Endothelial cell of umbilical vein (primary cell): Measurements from ENCODE around the gene LTBP1. TPM values are rescaled to one million over a fixed set of nuclear protein-coding genes. Genes with fewer than 3 reads are reported as not detected.

Experiments
- BruUV-seq: library from RNA; stranded (reverse); fragments of 400-500 nt; replicated peaks from 2 replicates; lab custom pipeline; 2021; lab: Mats Ljungman, UMichigan
- CTCF ChIA-PET: fragments of 300-600, 350-600 bp; sonication (Branson Sonifier 250); formaldehyde crosslinking; loops from one replicate; lab custom pipeline; 2021; ENCODE audit warnings: antibody characterized with exemption, inconsistent platforms; lab: Charles Lee
- POLR2A ChIA-PET: fragments of 300-600, 350-600 bp; sonication (Branson Sonifier 250); formaldehyde crosslinking; loops from one replicate; lab custom pipeline; 2021; ENCODE audit warnings: antibody characterized with exemption, inconsistent platforms; lab: Charles Lee
- DNase-seq: peaks from one replicate; pipeline ENCODE4 v3.0.0-alpha.2; 2011; ENCODE audit warnings: low read depth, low spot score
- FAIRE-seq: peaks from 2 replicates; lab custom pipeline; 2011; peaks lifted over from hg19 to GRCh38; lab: Jason Lieb, UNC
- H2AFZ ChIP-seq: 2 replicates; pipeline ENCODE4 v1.6.0; 2012; ENCODE audit warnings: low read depth, low read length, control low read depth, inconsistent platforms
- H3K27ac ChIP-seq: 2 replicates; pipeline ENCODE4 v1.5.1; 2011; ENCODE audit warnings: low read depth, mild to moderate bottlenecking, control low read depth, low read length, moderate library complexity; ENCODE audit not compliant: insufficient read depth
- H3K27me3 ChIP-seq, 2 experiments: 2 replicates each; pipeline versions ENCODE4 v1.6.0 to v1.6.1; 2011; ENCODE audit warnings: low read length in 2 of 2, mixed read lengths in 1 of 2; ENCODE audit not compliant: control insufficient read depth in 2 of 2, insufficient read depth in 2 of 2
- H3K36me3 ChIP-seq, 2 experiments: 2 replicates in 1 of 2; 3 replicates in 1 of 2; pipeline ENCODE4 v1.5.1; 2011; ENCODE audit warnings: low read length in 2 of 2, mild to moderate bottlenecking in 1 of 2, moderate library complexity in 1 of 2; ENCODE audit not compliant: control insufficient read depth in 2 of 2, insufficient read depth in 2 of 2; ENCODE audit errors: extremely low read depth in 1 of 2
- H3K4me1 ChIP-seq: 3 replicates; pipeline ENCODE4 v1.5.1; 2011; ENCODE audit warnings: mild to moderate bottlenecking, low read length; ENCODE audit not compliant: control insufficient read depth, insufficient read depth; ENCODE audit errors: extremely low read depth
- H3K4me2 ChIP-seq: 2 replicates; pipeline ENCODE4 v1.6.1; 2011; ENCODE audit warnings: low read length, control low read depth, mixed read lengths; ENCODE audit not compliant: insufficient read depth
- H3K4me3 ChIP-seq, 3 experiments: fragments of 200-600 bp in 1 of 3; sonication (generic), shearing (Covaris generic) in 1 of 3; replicated peaks in 1 of 3; 2 replicates each; pipeline ENCODE4 v1.5.1; 2011 to 2016; ENCODE audit warnings: control low read depth in 3 of 3, low read length in 3 of 3, mild to moderate bottlenecking in 2 of 3, inconsistent platforms in 1 of 3, low read depth in 1 of 3, moderate library complexity in 1 of 3; ENCODE audit not compliant: insufficient read depth in 1 of 3
- H3K79me2 ChIP-seq: 2 replicates; pipeline ENCODE4 v1.6.0; 2012; ENCODE audit warnings: low read length, inconsistent platforms; ENCODE audit not compliant: control insufficient read depth, insufficient read depth
- H3K9ac ChIP-seq: replicated peaks from 2 replicates; pipeline ENCODE3; 2011; ENCODE audit warnings: low read length, control low read depth; ENCODE audit not compliant: insufficient read depth; ENCODE audit errors: extremely low read depth
- H3K9me1 ChIP-seq: replicated peaks from 3 replicates; pipeline ENCODE4 v1.6.0; 2011; ENCODE audit warnings: mild to moderate bottlenecking, low read length; ENCODE audit not compliant: control insufficient read depth, insufficient read depth; ENCODE audit errors: extremely low read depth
- H3K9me3 ChIP-seq: replicated peaks from 2 replicates; pipeline ENCODE4 v1.5.1; 2012; ENCODE audit warnings: low read length, inconsistent platforms; ENCODE audit not compliant: control insufficient read depth, insufficient read depth
- H4K20me1 ChIP-seq: replicated peaks from 2 replicates; pipeline ENCODE3; 2011; ENCODE audit warnings: mild to moderate bottlenecking, low read length; ENCODE audit not compliant: control insufficient read depth, insufficient read depth; ENCODE audit errors: extremely low read depth
- EZH2 ChIP-seq: IDR thresholded peaks from 2 replicates; pipeline ENCODE4 v1.6.1; 2012; ENCODE audit warnings: borderline replicate concordance, low read depth, mild to moderate bottlenecking, moderate library complexity, low read length, inconsistent platforms; ENCODE audit not compliant: severe bottlenecking
- FOS ChIP-seq: IDR thresholded peaks from 2 replicates; pipeline ENCODE4 v1.6.1; 2011; ENCODE audit warnings: mild to moderate bottlenecking, low read length, moderate library complexity, borderline replicate concordance; ENCODE audit not compliant: insufficient read depth
- GATA2 ChIP-seq: IDR thresholded peaks from 2 replicates; pipeline ENCODE4 v1.7.0; 2011; ENCODE audit warnings: low read depth, mild to moderate bottlenecking, moderate library complexity, mixed read lengths, low read length; ENCODE audit not compliant: insufficient read length, insufficient read depth
- JUN ChIP-seq: IDR thresholded peaks from 2 replicates; pipeline ENCODE4 v1.6.1; 2011; ENCODE audit warnings: borderline replicate concordance, low read depth; ENCODE audit not compliant: insufficient read length, insufficient read depth
- MYC ChIP-seq: IDR thresholded peaks from one replicate; pipeline ENCODE4 v1.6.1; 2011; ENCODE audit warnings: mild to moderate bottlenecking, low read depth, low read length
- POLR2A ChIP-seq: IDR thresholded peaks from 2 replicates; pipeline ENCODE4 v1.6.1; 2012; ENCODE audit warnings: low read depth, mild to moderate bottlenecking, control low read depth, low read length
- POLR2AphosphoS5 ChIP-seq: IDR thresholded peaks from 2 replicates; pipeline ENCODE4 v1.6.1; 2012; ENCODE audit warnings: low read depth, mild to moderate bottlenecking, control low read depth, low read length, moderate library complexity; ENCODE audit not compliant: insufficient read depth
- dilution Hi-C: fragments of 300-500 bp; cut with MboI; formaldehyde crosslinking; loops from one replicate; pipeline ENCODE4 v1.15.0; 2019; ENCODE audit warnings: low sequenced_read_pairs; ENCODE audit not compliant: extremely low pct_ligation_motif_present
- intact Hi-C: fragments of 100-400 bp; cut with micrococcal nuclease; formaldehyde crosslinking; loops from one replicate; pipeline ENCODE4 v1.10.0; 2022
- polyA plus RNA-seq, 4 experiments: library from polyadenylated mRNA; depleted of rRNA in 3 of 4; stranded (reverse) in 3 of 4; unstranded in 1 of 4; fragments of >200 nt; gene quantifications; 2 replicates each; pipeline versions ENCODE4 v1.2.1 to v1.2.3, GENCODE V29; 2011 to 2012; ENCODE audit warnings: missing spikeins in 1 of 4
- total RNA-seq: library from RNA; stranded (reverse); gene quantifications from 2 replicates; pipeline ENCODE4 v1.2.3, GENCODE V29; 2021
- TF ChIP-seq, protein P1 (sequence below), 2 donors: IDR thresholded peaks; 1 replicate in 1 of 2; 2 replicates in 1 of 2; pipeline ENCODE4 v1.5.1; 2011; ENCODE audit warnings: low read length in 2 of 2, mild to moderate bottlenecking in 2 of 2, moderate library complexity in 2 of 2, control low read depth in 1 of 2, inconsistent platforms in 1 of 2, low read depth in 1 of 2; ENCODE audit not compliant: insufficient read depth in 1 of 2; ENCODE audit errors: extremely low read depth in 1 of 2
- TF ChIP-seq, protein P2 (sequence below): IDR thresholded peaks from 2 replicates; pipeline ENCODE4 v1.6.1; 2011; ENCODE audit not compliant: insufficient read depth, insufficient read length

LTBP1 gene
- total and polyA plus RNA-seq, 2 donors (not counting 3 experiments of a cell fraction or from before 2014, with no cell fraction given) = 57.4 to 68.2 TPM

DNA sequence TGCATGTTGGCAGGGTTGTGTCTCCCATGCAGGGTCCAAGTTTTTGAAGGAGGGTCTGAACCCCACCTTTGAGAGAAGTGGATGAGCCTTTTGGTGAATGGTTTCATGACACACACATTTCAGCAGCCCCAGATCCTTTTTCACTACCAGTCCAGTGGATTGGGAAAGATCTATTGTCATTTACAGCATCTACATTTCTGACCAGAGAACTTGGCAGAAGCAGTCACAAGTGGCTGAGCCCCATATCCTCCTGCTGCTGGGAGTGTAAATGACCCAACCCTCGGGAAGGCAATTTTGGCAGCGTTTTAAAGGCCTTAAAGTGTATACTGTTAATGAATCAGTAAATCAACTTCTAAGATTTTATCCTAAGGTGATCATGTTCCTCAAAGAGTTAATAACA is 355.6 kb downstream of the LTBP1 start:
- Histone ChIP-seq H3K4me1 (no peaks in the 10 kb centered on the region), H3K9me1 (no peaks in the 10 kb centered on the region), H3K79me2 (no peaks in the 10 kb centered on the region), H3K27me3 (no peaks in the 10 kb centered on the region), H2AFZ (no peak overlapping the region), H3K4me3 (no peak overlapping the region), H3K27ac (no peak overlapping the region), H3K9me3 (no peaks in the 10 kb centered on the region), H3K9ac (no peak overlapping the region), H3K36me3 (peaks cover 2 to 7% of the 10 kb centered on the region in 2 experiments), H4K20me1 (no peaks in the 10 kb centered on the region), H3K4me2 (no peak overlapping the region)
- intact Hi-C loops (no loop called here), dilution Hi-C loops (no loop called here)
- FAIRE-seq = no peak
- no peak for TF ChIP-seq GATA2
- TF ChIP-seq JUN = no peak
- no peak for TF ChIP-seq FOS
- TF ChIP-seq, protein P1, sequence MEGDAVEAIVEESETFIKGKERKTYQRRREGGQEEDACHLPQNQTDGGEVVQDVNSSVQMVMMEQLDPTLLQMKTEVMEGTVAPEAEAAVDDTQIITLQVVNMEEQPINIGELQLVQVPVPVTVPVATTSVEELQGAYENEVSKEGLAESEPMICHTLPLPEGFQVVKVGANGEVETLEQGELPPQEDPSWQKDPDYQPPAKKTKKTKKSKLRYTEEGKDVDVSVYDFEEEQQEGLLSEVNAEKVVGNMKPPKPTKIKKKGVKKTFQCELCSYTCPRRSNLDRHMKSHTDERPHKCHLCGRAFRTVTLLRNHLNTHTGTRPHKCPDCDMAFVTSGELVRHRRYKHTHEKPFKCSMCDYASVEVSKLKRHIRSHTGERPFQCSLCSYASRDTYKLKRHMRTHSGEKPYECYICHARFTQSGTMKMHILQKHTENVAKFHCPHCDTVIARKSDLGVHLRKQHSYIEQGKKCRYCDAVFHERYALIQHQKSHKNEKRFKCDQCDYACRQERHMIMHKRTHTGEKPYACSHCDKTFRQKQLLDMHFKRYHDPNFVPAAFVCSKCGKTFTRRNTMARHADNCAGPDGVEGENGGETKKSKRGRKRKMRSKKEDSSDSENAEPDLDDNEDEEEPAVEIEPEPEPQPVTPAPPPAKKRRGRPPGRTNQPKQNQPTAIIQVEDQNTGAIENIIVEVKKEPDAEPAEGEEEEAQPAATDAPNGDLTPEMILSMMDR (IDR thresholded peaks at IDR 0.05; ENCODE audit: extremely low read depth in 1 of 2, insufficient read depth in 1 of 2, low read depth in 1 of 2, low read length in 2 of 2) = no peak
- no peak for TF ChIP-seq POLR2AphosphoS5
- no peak for TF ChIP-seq POLR2A
- no peak for TF ChIP-seq EZH2
- TF ChIP-seq MYC = no peak
- TF ChIP-seq, protein P2, sequence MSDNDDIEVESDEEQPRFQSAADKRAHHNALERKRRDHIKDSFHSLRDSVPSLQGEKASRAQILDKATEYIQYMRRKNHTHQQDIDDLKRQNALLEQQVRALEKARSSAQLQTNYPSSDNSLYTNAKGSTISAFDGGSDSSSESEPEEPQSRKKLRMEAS = no peak
- no peak for DNase-seq
- no TSS peak for BruUV-seq
- ChIA-PET POLR2A (no interaction called here), CTCF (no interaction called here)
